BJ (cell line): Measurements from ENCODE around the gene CTR9. TPM values are rescaled to one million over a fixed set of nuclear protein-coding genes. Genes with fewer than 3 reads are reported as not detected.

Experiments used
- CTCF ChIA-PET: fragments of 350-600 bp; formaldehyde crosslinking; extraction: SDS; loops from one replicate; lab custom pipeline; 2021; ENCODE audit warnings: antibody characterized with exemption, inconsistent platforms; lab: Yijun Ruan, JAX
- POLR2A ChIA-PET: fragments of 300-600 bp; sonication (Branson Sonifier 250); formaldehyde crosslinking; extraction: SDS; loops from one replicate; lab custom pipeline; 2021; ENCODE audit warnings: antibody characterized with exemption; lab: Charles Lee
- DNase-seq: peaks from one replicate; pipeline ENCODE4 v3.0.0-alpha.2; 2011; ENCODE audit warnings: low read depth
- H3K27me3 ChIP-seq: 2 replicates; pipeline ENCODE4 v1.6.0; 2011; ENCODE audit warnings: low read length; ENCODE audit not compliant: control insufficient read depth, insufficient read depth
- H3K36me3 ChIP-seq: 2 replicates; pipeline ENCODE4 v1.5.1; 2011; ENCODE audit warnings: low read length; ENCODE audit not compliant: control insufficient read depth, insufficient read depth
- H3K4me3 ChIP-seq: 2 replicates; pipeline ENCODE4 v1.5.1; 2011; ENCODE audit warnings: low read depth, mild to moderate bottlenecking, control low read depth, low read length
- CTCF ChIP-seq: IDR thresholded peaks from 2 replicates; pipeline ENCODE4 v1.5.1; 2011; ENCODE audit warnings: low read depth, mild to moderate bottlenecking, control low read depth, inconsistent platforms, low read length, moderate library complexity; ENCODE audit not compliant: insufficient read depth
- polyA plus RNA-seq: library from polyadenylated mRNA; depleted of rRNA; stranded (reverse); fragments of >200 nt; gene quantifications from 2 replicates; pipeline ENCODE4 v1.2.3, GENCODE V29; 2011

The CTR9 gene
- polyA plus RNA-seq, 1 experiment = 6.6 TPM

GRCh38 chr11:10716122-10716521 lies 34.9 kb upstream of the CTR9 start:
- no peak overlapping the region for H3K4me3 ChIP-seq
- TF ChIP-seq CTCF = no peak
- DNase-seq = no peak
- ChIA-PET POLR2A (no interaction called here), CTCF (interaction anchor here (2.9 kb wide), 1 partner anchor 11 kb away, joined by 10 read pairs; no protein-coding TSS in a partner anchor)
- H3K36me3 ChIP-seq = no peaks in the 10 kb centered on the region
- H3K27me3 ChIP-seq = no peaks in the 10 kb centered on the region

GRCh38 chr11:10716543-10717259 lies 34.3 kb upstream of the CTR9 start:
- H3K4me3 ChIP-seq = no peak overlapping the region
- no peaks in the 10 kb centered on the region for H3K36me3 ChIP-seq
- ChIA-PET POLR2A (no interaction called here), CTCF (interaction anchor here (0.6 to 2.9 kb wide), 2 partner anchors 10 to 48 kb away, joined by 3 to 10 read pairs; no protein-coding TSS in a partner anchor)
- DNase-seq = no peak
- H3K27me3 ChIP-seq = no peaks in the 10 kb centered on the region
- no peak for TF ChIP-seq CTCF

GRCh38 chr11:10719616-10720015 lies 31.4 kb upstream of the CTR9 start:
- no peaks in the 10 kb centered on the region for H3K27me3 ChIP-seq
- TF ChIP-seq CTCF = no peak
- H3K36me3 ChIP-seq = no peaks in the 10 kb centered on the region
- no peak overlapping the region for H3K4me3 ChIP-seq
- CTCF ChIA-PET = interaction anchor here (1.1 to 1.7 kb wide), 2 partner anchors 12 to 23 kb away, joined by 3 to 4 read pairs; no protein-coding TSS in a partner anchor
- DNase-seq = no peak
- POLR2A ChIA-PET = no interaction called here

- no peak for DNase-seq
- H3K27me3 ChIP-seq = no peaks in the 10 kb centered on the region
- H3K36me3 ChIP-seq = no peaks in the 10 kb centered on the region
- TF ChIP-seq CTCF = no peak
- ChIA-PET CTCF (interaction anchor here (1.7 kb wide), 1 partner anchor 24 kb away, joined by 4 read pairs; no protein-coding TSS in a partner anchor), POLR2A (no interaction called here)
- no peak overlapping the region for H3K4me3 ChIP-seq
Measured at GRCh38 chr11:10720881-10721376, 30.1 kb upstream of the CTR9 start.

- Histone ChIP-seq H3K4me3 (no peak overlapping the region), H3K36me3 (no peaks in the 10 kb centered on the region), H3K27me3 (no peaks in the 10 kb centered on the region)
- TF ChIP-seq CTCF = no peak
- POLR2A ChIA-PET = interaction anchor here (1.0 kb wide), 1 partner anchor 29 kb away, joined by 3 read pairs; the partner anchor contains the start of gene IRAG1
- CTCF ChIA-PET = interaction anchor here (1.4 kb wide), 1 partner anchor 14 kb away, joined by 3 read pairs; no protein-coding TSS in a partner anchor
- DNase-seq = no peak
Measured at GRCh38 chr11:10722307-10722706, 28.7 kb upstream of the CTR9 start.
